ENCODE data around the gene NSD1. TPM values are rescaled to one million over a fixed set of nuclear protein-coding genes. Genes with fewer than 3 reads are reported as not detected.

Gene NSD1
- total and polyA plus RNA-seq, 9 of the 15 experiments (the other 6 are each of a cell fraction or from before 2014, with no cell fraction given) = 3.8 to 51.0 (median 24.7) TPM

GRCh38 chr5:177113566-177114424, 19.8 kb upstream of the NSD1 start (continued):
- TF ChIP-seq UBTF (IDR thresholded peaks at IDR 0.05; ENCODE audit: borderline replicate concordance in 1 of 2, low read depth in 2 of 2, low read length in 2 of 2) (no peak), TEAD2 (tag; IDR thresholded peaks at IDR 0.05) (no peak), GABPA (tag; conservative IDR thresholded peaks at IDR 0.05; ENCODE audit: low read depth) (no peak), ZBTB8A (IDR thresholded peaks at IDR 0.05; ENCODE audit: partially characterized antibody) (no peak), BHLHE40 (IDR thresholded peaks at IDR 0.05; ENCODE audit: low read length) (no peak; the same call in 1 of the 2 replicates), GATAD2A (IDR thresholded peaks at IDR 0.05) (no peak), MYNN (IDR thresholded peaks at IDR 0.05) (peak; percentile 67; the same call in 1 of the 2 replicates), MYNN (CRISPR knock-in tag; IDR thresholded peaks at IDR 0.05) (no peak), HDAC8 (tag; IDR thresholded peaks at IDR 0.05) (no peak), ZNF518B (CRISPR knock-in tag; IDR thresholded peaks at IDR 0.05) (no peak), ZNF24 (IDR thresholded peaks at IDR 0.05) (no peak), L3MBTL2 (IDR thresholded peaks at IDR 0.05) (0 out of 2 replicates have a peak, but pooled peaks have one; percentile 36), RBM22 (IDR thresholded peaks at IDR 0.05; ENCODE audit: low read depth, low read length, poor library complexity, severe bottlenecking) (no peak), TEAD1 (CRISPR knock-in tag; IDR thresholded peaks at IDR 0.05) (no peak), HMG20A (CRISPR knock-in tag; conservative IDR thresholded peaks at IDR 0.05) (no peak), NBN (IDR thresholded peaks at IDR 0.05; ENCODE audit: low read depth) (peak; percentile 88), ZNF75A (CRISPR knock-in tag; IDR thresholded peaks at IDR 0.05) (no peak), KDM4B (IDR thresholded peaks at IDR 0.05; ENCODE audit: borderline replicate concordance in 2 of 2, low read depth in 1 of 2) (peak in 1 of 2 experiments; percentile 51; a peak in 1 of 4 replicates), SMARCB1 (IDR thresholded peaks at IDR 0.05; ENCODE audit: insufficient read length, low read depth) (no peak), CXXC5 (CRISPR knock-in tag; IDR thresholded peaks at IDR 0.05) (peak; percentile 71)
- TF ChIP-seq, protein P1, sequence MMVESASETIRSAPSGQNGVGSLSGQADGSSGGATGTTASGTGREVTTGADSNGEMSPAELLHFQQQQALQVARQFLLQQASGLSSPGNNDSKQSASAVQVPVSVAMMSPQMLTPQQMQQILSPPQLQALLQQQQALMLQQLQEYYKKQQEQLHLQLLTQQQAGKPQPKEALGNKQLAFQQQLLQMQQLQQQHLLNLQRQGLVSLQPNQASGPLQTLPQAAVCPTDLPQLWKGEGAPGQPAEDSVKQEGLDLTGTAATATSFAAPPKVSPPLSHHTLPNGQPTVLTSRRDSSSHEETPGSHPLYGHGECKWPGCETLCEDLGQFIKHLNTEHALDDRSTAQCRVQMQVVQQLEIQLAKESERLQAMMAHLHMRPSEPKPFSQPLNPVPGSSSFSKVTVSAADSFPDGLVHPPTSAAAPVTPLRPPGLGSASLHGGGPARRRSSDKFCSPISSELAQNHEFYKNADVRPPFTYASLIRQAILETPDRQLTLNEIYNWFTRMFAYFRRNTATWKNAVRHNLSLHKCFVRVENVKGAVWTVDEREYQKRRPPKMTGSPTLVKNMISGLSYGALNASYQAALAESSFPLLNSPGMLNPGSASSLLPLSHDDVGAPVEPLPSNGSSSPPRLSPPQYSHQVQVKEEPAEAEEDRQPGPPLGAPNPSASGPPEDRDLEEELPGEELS (CRISPR knock-in tag; IDR thresholded peaks at IDR 0.05; ENCODE audit: borderline replicate concordance) = no peak

Measured in K562 (cell line).